K562 (cell line): ENCODE measurements around the gene NELL1. TPM values are rescaled to one million over a fixed set of nuclear protein-coding genes. Genes with fewer than 3 reads are reported as not detected.

Source experiments
- ATAC-seq: fragments of 200-7000 bp; cut with Tn5 transposase; 3 replicates; pipeline ENCODE4 v1.9.1; 2020; ENCODE audit warnings: moderate library complexity
- BruUV-seq: library from RNA; stranded (reverse); fragments of 400-500 nt; replicated peaks from 2 replicates; lab custom pipeline; 2021; lab: Mats Ljungman, UMichigan
- CTCF ChIA-PET: fragments of 300-600 bp; formaldehyde crosslinking; extraction: SDS; loops from one replicate; lab custom pipeline; 2021; ENCODE audit warnings: low intra/inter-chr PET ratio; lab: Yijun Ruan, JAX
- POLR2A ChIA-PET: fragments of 300-600, 350-650 bp; sonication (Branson Sonifier 250); formaldehyde crosslinking; extraction: SDS; loops from one replicate; lab custom pipeline; 2021; ENCODE audit warnings: antibody characterized with exemption, inconsistent platforms; lab: Yijun Ruan, JAX
- DNase-seq, 4 experiments: peaks; one replicate each; pipeline versions ENCODE4 v3.0.0 to v3.0.0-alpha.2; 2011 to 2018; ENCODE audit warnings: low spot score in 3 of 4, mixed read lengths in 3 of 4; ENCODE audit errors: extremely low read depth in 1 of 4
- FAIRE-seq: peaks from 2 replicates; lab custom pipeline; 2011; peaks lifted over from hg19 to GRCh38; lab: Jason Lieb, UNC
- H2AFZ ChIP-seq: 2 replicates; pipeline ENCODE4 v1.6.0; 2011; ENCODE audit warnings: low read depth, low read length, control low read depth, inconsistent platforms
- H3K27ac ChIP-seq: fragments of 200-600 bp; 3 replicates; pipeline ENCODE4 v1.8.0; 2011; ENCODE audit warnings: low read depth, mild to moderate bottlenecking, control low read depth, inconsistent platforms, low read length, moderate library complexity, mixed read lengths; ENCODE audit errors: extremely low read depth
- H3K27me3 ChIP-seq, 2 experiments: fragments of 300-600 bp in 1 of 2; 2 replicates in 1 of 2; 3 replicates in 1 of 2; pipeline versions ENCODE4 v1.6.0 to v1.8.0; 2011; ENCODE audit warnings: inconsistent platforms in 2 of 2, low read length in 2 of 2, mild to moderate bottlenecking in 1 of 2, mixed read lengths in 1 of 2, moderate library complexity in 1 of 2; ENCODE audit not compliant: control insufficient read depth in 2 of 2, insufficient read depth in 2 of 2
- H3K36me3 ChIP-seq: fragments of 300-600 bp; 3 replicates; pipeline ENCODE4 v1.8.0; 2011; ENCODE audit warnings: mild to moderate bottlenecking, low read length, inconsistent platforms; ENCODE audit not compliant: control insufficient read depth, insufficient read depth
- H3K4me1 ChIP-seq, 2 experiments: fragments of 200-600 bp in 1 of 2; replicated peaks in 1 of 2; 2 replicates in 1 of 2; 3 replicates in 1 of 2; pipeline versions ENCODE4 v1.5.1 to v1.8.0; 2011; ENCODE audit warnings: inconsistent platforms in 2 of 2, low read length in 2 of 2, mild to moderate bottlenecking in 1 of 2, mixed read lengths in 1 of 2, moderate library complexity in 1 of 2; ENCODE audit not compliant: control insufficient read depth in 2 of 2, insufficient read depth in 2 of 2
- H3K4me2 ChIP-seq: 2 replicates; pipeline ENCODE4 v1.6.1; 2011; ENCODE audit warnings: low read length, control low read depth, inconsistent platforms, mixed read lengths; ENCODE audit not compliant: insufficient read depth
- H3K4me3 ChIP-seq: fragments of 200-600 bp; sonication (generic), shearing (Covaris generic); 2 replicates; pipeline ENCODE4 v1.5.1; 2016; ENCODE audit warnings: control low read depth, inconsistent platforms
- H3K79me2 ChIP-seq: fragments of 200-600 bp; 3 replicates; pipeline ENCODE4 v1.8.0; 2011; ENCODE audit warnings: low read length, inconsistent platforms; ENCODE audit not compliant: control insufficient read depth, insufficient read depth
- H3K9ac ChIP-seq, 2 experiments: 2 replicates each; pipeline versions ENCODE4 v1.6.0 to v1.6.1; 2011; ENCODE audit warnings: low read depth in 2 of 2, low read length in 2 of 2, control low read depth in 1 of 2, inconsistent platforms in 1 of 2, mild to moderate bottlenecking in 1 of 2, mixed read lengths in 1 of 2; ENCODE audit not compliant: insufficient read depth in 1 of 2
- H3K9me1 ChIP-seq: one replicate; pipeline ENCODE4 v1.6.0; 2011; ENCODE audit warnings: inconsistent platforms, mild to moderate bottlenecking, low read length, moderate library complexity; ENCODE audit not compliant: control insufficient read depth, insufficient read depth
- H3K9me3 ChIP-seq: replicated peaks from 2 replicates; pipeline ENCODE4 v1.5.1; 2011; ENCODE audit warnings: low read depth, low read length, inconsistent platforms; ENCODE audit not compliant: control insufficient read depth, insufficient read depth
- H4K20me1 ChIP-seq: replicated peaks from 2 replicates; pipeline ENCODE4 v1.6.1; 2011; ENCODE audit warnings: low read length, inconsistent platforms, mixed read lengths; ENCODE audit not compliant: control insufficient read depth, insufficient read depth
- ATF7 ChIP-seq: fragments of 450-650 bp; IDR thresholded peaks from 2 replicates; pipeline ENCODE4 v1.7.1; 2014; ENCODE audit warnings: mild to moderate bottlenecking, moderate library complexity
- EGR1 ChIP-seq: fragments of 450-650 bp; conservative IDR thresholded peaks from 2 replicates; pipeline ENCODE4 v1.6.1; 2017; ENCODE audit warnings: mild to moderate bottlenecking
- ETV5 ChIP-seq: sonication (generic); formaldehyde crosslinking; IDR thresholded peaks from 2 replicates; pipeline ENCODE4 v1.4.0; 2020; ENCODE audit warnings: low read depth, mild to moderate bottlenecking, missing genetic modification reagents
- HDGF ChIP-seq: fragments of 450-650 bp; IDR thresholded peaks from 2 replicates; pipeline ENCODE4 v1.6.1; 2016
- HLTF ChIP-seq: fragments of 450-650 bp; IDR thresholded peaks from 2 replicates; pipeline ENCODE4 v1.6.1; 2016
- JUND ChIP-seq, 2 experiments: IDR thresholded peaks; 2 replicates in 1 of 2; 3 replicates in 1 of 2; pipeline ENCODE4 v1.6.1; 2011; ENCODE audit warnings: borderline replicate concordance in 2 of 2, low read depth in 2 of 2, low read length in 2 of 2, improper control_type of control experiment in 1 of 2, missing biosample characterization in 1 of 2, missing genetic modification characterization in 1 of 2, missing genetic modification reagents in 1 of 2
- NR2C2 ChIP-seq, 2 experiments: fragments of 200-800 bp in 1 of 2; sonication (Bioruptor generic) in 1 of 2; sonication (generic) in 1 of 2; formaldehyde crosslinking in 1 of 2; IDR thresholded peaks; 2 replicates each; pipeline versions ENCODE4 v1.6.1 to v1.8.0; 2016 to 2022; ENCODE audit warnings: mild to moderate bottlenecking in 1 of 2, missing compliant biosample characterization in 1 of 2, missing genetic modification characterization in 1 of 2, missing genetic modification reagents in 1 of 2
- SMARCE1 ChIP-seq: fragments of 450-650 bp; IDR thresholded peaks from 2 replicates; pipeline ENCODE4 v1.7.1; 2016; ENCODE audit warnings: mild to moderate bottlenecking
- STAT5B ChIP-seq: fragments of 250-450 bp; sonication (Bioruptor Pico); IDR thresholded peaks from 2 replicates; pipeline ENCODE4 v1.8.0; 2021; ENCODE audit warnings: mild to moderate bottlenecking, inconsistent platforms
- ZNF696 ChIP-seq: fragments of 250-450 bp; sonication (Bioruptor Pico); conservative IDR thresholded peaks from 2 replicates; pipeline ENCODE4 v1.4.0; 2020; ENCODE audit warnings: mild to moderate bottlenecking, moderate library complexity
- WGBS: fragments of 100-300 bp; shearing (Covaris generic); methylation state at CpG from one replicate; pipeline ENCODE4 v1.1.6; 2016; ENCODE audit warnings: low coverage, mixed read lengths; ENCODE audit not compliant: insufficient coverage; ENCODE audit errors: missing lambda C conversion rate; 5-methylcytosine and 5-hydroxymethylcytosine counted together
- in situ Hi-C: fragments of 300-500 bp; cut with MboI; formaldehyde crosslinking; loops from 4 replicates; pipeline ENCODE4 v1.15.0; 2018; ENCODE audit warnings: inconsistent platforms, mixed read lengths
- intact Hi-C: fragments of 100-400 bp; cut with micrococcal nuclease; formaldehyde crosslinking; loops from 2 replicates; pipeline ENCODE4 v1.14.2; 2022
- polyA plus RNA-seq, 8 experiments: library from polyadenylated mRNA; depleted of rRNA in 4 of 8; stranded (reverse) in 5 of 8; unstranded in 3 of 8; fragments of >200 nt; fragmentation: Nextera tagmentation in 2 of 8; fragmentation: Illumina TruSeq in 1 of 8; extraction: Ambion mirVana in 2 of 8; extraction: Trizol in 1 of 8; gene quantifications; 2 replicates each; pipeline versions ENCODE4 v1.2.1 to v1.2.3, GENCODE V29; 2011 to 2014; ENCODE audit warnings: inconsistent platforms in 1 of 8, missing spikeins in 1 of 8
- total RNA-seq, 7 experiments: library from RNA; depleted of rRNA in 6 of 7; stranded (reverse); fragments of >200 nt in 6 of 7; fragmentation: Illumina TruSeq in 2 of 7; extraction: Trizol in 2 of 7; gene quantifications; 2 replicates each; pipeline versions ENCODE4 v1.2.1 to v1.2.3, GENCODE V29; 2011 to 2021; ENCODE audit warnings: low replicate concordance in 1 of 7
- TF ChIP-seq, protein P1 (sequence below): fragments of 250-450 bp; sonication (Bioruptor Pico); IDR thresholded peaks from 2 replicates; pipeline ENCODE4 v1.4.0; 2020

The NELL1 gene
- total and polyA plus RNA-seq, 9 of the 15 experiments (the other 6 are each of a cell fraction or from before 2014, with no cell fraction given) = not detected

DNA sequence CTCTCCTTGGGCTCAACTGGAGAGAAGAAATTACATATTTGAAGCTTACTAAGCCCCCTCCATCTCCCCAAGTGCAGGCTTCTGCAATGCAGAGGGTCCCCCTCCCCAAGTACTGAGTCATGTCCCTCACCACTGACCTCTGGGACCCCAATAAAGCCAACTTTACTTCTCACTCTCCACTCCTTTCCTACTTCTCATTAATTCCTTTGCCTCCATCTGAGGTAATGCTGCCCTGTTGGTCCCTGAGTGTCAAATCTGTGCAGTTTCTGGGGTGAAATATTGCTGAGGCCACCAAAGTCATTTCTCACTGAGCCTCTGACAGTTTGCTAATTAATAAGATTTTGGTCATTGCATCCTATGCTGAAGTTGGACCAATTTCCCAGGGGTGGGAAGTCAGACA, 101.6 kb downstream of the NELL1 start:
- ATAC-seq = no peak
- no peak for TF ChIP-seq HDGF
- TF ChIP-seq JUND (IDR thresholded peaks at IDR 0.05; ENCODE audit: borderline replicate concordance, low read depth, low read length) = no peak
- TF ChIP-seq JUND (tag; IDR thresholded peaks at IDR 0.05; ENCODE audit: borderline replicate concordance, low read depth, low read length) = no peak
- no peak for TF ChIP-seq NR2C2 (CRISPR knock-in tag; IDR thresholded peaks at IDR 0.05)
- no peak for TF ChIP-seq NR2C2 (tag; IDR thresholded peaks at IDR 0.05)
- TF ChIP-seq ATF7 = no peak
- TF ChIP-seq ZNF696 (CRISPR knock-in tag) = no peak
- H3K27ac ChIP-seq = no peak overlapping the region
- ChIA-PET CTCF (no interaction called here), POLR2A (no interaction called here)
- in situ Hi-C loops (no loop called here), intact Hi-C loops (no loop called here)
- no peaks in the 10 kb centered on the region for H4K20me1 ChIP-seq
- no peak for DNase-seq
- H3K4me3 ChIP-seq = no peak overlapping the region
- no peak for FAIRE-seq
- no peaks in the 10 kb centered on the region for H3K79me2 ChIP-seq
- H3K4me1 ChIP-seq = no peaks in the 10 kb centered on the region
- no peak overlapping the region for H3K4me2 ChIP-seq
- H3K9ac ChIP-seq = no peak overlapping the region
- no TSS peak for BruUV-seq
- H3K9me3 ChIP-seq = 0 out of 2 replicates have a peak, but pooled peaks cover 1% of the 10 kb centered on the region
- H3K27me3 ChIP-seq = no peaks in the 10 kb centered on the region
- no peaks in the 10 kb centered on the region for H3K9me1 ChIP-seq
- no peaks in the 10 kb centered on the region for H3K36me3 ChIP-seq
- no peak overlapping the region for H2AFZ ChIP-seq

DNA sequence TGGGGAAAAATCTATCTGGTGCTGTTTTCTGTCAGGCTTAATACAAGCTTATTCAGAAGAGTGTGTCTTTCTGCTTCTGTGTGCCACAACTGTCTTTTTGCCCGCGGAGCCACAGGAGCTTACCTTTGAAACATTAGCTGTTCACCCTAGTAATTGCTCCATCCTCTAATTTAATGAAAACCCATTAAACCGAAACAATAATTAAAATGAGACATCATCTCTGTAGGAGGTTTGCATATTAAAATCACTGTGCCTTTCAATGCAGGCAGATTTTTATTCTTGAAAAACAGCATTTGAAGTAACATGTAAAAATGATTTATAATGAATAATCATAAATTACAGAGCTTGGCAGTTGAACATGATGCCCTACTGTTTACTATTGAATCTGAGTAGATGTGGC, 102.3 kb downstream of the NELL1 start:
- Histone ChIP-seq H3K79me2 (no peaks in the 10 kb centered on the region), H3K36me3 (no peaks in the 10 kb centered on the region), H3K9me1 (no peaks in the 10 kb centered on the region), H3K27ac (no peak overlapping the region), H3K9me3 (0 out of 2 replicates have a peak, but pooled peaks cover 1% of the 10 kb centered on the region), H3K9ac (no peak overlapping the region), H4K20me1 (no peaks in the 10 kb centered on the region), H3K4me1 (no peaks in the 10 kb centered on the region), H2AFZ (no peak overlapping the region), H3K27me3 (no peaks in the 10 kb centered on the region), H3K4me3 (no peak overlapping the region), H3K4me2 (no peak overlapping the region)
- no peak for ATAC-seq
- ChIA-PET POLR2A (no interaction called here), CTCF (no interaction called here)
- no peak for DNase-seq
- FAIRE-seq = no peak
- WGBS = 7% methylated on average over 3 of the region's 3 CpGs
- in situ Hi-C loops = no loop called here
- intact Hi-C loops = no loop called here
- BruUV-seq = no TSS peak
- TF ChIP-seq EGR1 (no peak), SMARCE1 (no peak), ETV5 (CRISPR knock-in tag) (no peak), HLTF (no peak), STAT5B (no peak)
- TF ChIP-seq, protein P1, sequence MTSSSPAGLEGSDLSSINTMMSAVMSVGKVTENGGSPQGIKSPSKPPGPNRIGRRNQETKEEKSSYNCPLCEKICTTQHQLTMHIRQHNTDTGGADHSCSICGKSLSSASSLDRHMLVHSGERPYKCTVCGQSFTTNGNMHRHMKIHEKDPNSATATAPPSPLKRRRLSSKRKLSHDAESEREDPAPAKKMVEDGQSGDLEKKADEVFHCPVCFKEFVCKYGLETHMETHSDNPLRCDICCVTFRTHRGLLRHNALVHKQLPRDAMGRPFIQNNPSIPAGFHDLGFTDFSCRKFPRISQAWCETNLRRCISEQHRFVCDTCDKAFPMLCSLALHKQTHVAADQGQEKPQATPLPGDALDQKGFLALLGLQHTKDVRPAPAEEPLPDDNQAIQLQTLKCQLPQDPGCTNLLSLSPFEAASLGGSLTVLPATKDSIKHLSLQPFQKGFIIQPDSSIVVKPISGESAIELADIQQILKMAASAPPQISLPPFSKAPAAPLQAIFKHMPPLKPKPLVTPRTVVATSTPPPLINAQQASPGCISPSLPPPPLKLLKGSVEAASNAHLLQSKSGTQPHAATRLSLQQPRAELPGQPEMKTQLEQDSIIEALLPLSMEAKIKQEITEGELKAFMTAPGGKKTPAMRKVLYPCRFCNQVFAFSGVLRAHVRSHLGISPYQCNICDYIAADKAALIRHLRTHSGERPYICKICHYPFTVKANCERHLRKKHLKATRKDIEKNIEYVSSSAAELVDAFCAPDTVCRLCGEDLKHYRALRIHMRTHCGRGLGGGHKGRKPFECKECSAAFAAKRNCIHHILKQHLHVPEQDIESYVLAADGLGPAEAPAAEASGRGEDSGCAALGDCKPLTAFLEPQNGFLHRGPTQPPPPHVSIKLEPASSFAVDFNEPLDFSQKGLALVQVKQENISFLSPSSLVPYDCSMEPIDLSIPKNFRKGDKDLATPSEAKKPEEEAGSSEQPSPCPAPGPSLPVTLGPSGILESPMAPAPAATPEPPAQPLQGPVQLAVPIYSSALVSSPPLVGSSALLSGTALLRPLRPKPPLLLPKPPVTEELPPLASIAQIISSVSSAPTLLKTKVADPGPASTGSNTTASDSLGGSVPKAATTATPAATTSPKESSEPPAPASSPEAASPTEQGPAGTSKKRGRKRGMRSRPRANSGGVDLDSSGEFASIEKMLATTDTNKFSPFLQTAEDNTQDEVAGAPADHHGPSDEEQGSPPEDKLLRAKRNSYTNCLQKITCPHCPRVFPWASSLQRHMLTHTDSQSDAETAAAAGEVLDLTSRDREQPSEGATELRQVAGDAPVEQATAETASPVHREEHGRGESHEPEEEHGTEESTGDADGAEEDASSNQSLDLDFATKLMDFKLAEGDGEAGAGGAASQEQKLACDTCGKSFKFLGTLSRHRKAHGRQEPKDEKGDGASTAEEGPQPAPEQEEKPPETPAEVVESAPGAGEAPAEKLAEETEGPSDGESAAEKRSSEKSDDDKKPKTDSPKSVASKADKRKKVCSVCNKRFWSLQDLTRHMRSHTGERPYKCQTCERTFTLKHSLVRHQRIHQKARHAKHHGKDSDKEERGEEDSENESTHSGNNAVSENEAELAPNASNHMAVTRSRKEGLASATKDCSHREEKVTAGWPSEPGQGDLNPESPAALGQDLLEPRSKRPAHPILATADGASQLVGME (CRISPR knock-in tag) = no peak
